ENCODE measurements around the gene ATP6V0C. TPM values are rescaled to one million over a fixed set of nuclear protein-coding genes. Genes with fewer than 3 reads are reported as not detected.
A peak's percentile ranks its signal among the peaks of the same experiment; 100 is the strongest.

Gene ATP6V0C
- total and polyA plus RNA-seq, 2 donors (not counting 1 experiment from before 2014, with no cell fraction given) = 118 to 176 TPM

DNA sequence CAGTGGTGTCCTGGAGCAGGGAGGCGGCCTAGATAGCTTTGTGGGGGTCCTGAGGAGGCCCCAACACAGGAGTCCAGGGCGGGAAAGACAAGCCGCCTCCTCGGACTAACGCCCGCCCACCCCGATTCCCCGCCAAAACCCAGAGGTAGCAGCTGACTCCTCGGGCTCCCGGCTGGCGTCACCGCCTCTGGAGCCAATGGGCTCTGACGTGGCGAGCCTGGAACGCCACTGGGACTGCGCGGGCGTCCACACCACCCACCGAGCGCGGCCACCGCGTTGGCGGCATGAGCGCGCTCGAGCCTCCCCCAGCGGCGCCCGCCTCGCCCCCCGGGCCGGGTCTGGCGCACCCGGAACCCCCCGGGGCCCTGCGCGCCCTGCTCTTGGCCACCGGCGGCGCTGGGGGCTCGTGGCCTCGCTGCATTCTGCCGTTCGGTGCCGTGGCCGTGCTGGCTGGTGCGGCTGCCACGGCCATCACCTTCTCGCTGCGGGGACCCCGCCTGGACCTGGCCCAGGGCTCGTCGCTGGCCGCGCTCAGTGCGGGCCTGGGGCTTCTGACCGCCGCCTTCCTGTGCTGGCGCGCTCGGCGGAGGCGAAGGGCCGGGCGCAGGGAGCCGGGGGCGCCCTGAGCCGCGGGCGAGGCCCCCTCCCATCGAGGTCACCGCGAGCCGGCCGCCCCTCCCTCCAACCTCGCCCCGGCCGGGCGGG is 46.1 kb upstream of the ATP6V0C start:
- H3K9ac ChIP-seq (ENCODE audit: low read length) = peak overlapping the region; percentile 66
- peaks cover 0 to 44% (median 27%) of the 10 kb centered on the region in 4 experiments for H3K27me3 ChIP-seq (replicated peaks in 1 of 4; ENCODE audit: control extremely low read depth in 1 of 4, control insufficient read depth in 3 of 4, insufficient read depth in 4 of 4, low read length in 3 of 4)
- no peak overlapping the region for H3K27ac ChIP-seq (ENCODE audit: low read length in 2 of 2)
- H3K9me3 ChIP-seq (ENCODE audit: control extremely low read depth in 1 of 3, control insufficient read depth in 2 of 3, insufficient read depth in 1 of 3, low read length in 2 of 3) = no peaks in the 10 kb centered on the region
- H3K4me1 ChIP-seq (ENCODE audit: control insufficient read depth in 2 of 2, insufficient read depth in 2 of 2, low read length in 2 of 2) = peaks cover 48 to 57% of the 10 kb centered on the region in 2 donors
- H3K27ac Mint-ChIP-seq = no peak overlapping the region
- peaks cover 34% of the 10 kb centered on the region for H3K4me1 Mint-ChIP-seq
- peaks cover 32% of the 10 kb centered on the region for H4K20me1 ChIP-seq (ENCODE audit: control insufficient read depth, insufficient read depth, low read length, poor library complexity, severe bottlenecking)
- peak; percentile 54 for DNase-seq
- TF ChIP-seq EZH2 (IDR thresholded peaks at IDR 0.05; ENCODE audit: borderline replicate concordance, insufficient read depth, low read depth, low read length, poor library complexity, severe bottlenecking) = no peak
- TF ChIP-seq, protein P1, sequence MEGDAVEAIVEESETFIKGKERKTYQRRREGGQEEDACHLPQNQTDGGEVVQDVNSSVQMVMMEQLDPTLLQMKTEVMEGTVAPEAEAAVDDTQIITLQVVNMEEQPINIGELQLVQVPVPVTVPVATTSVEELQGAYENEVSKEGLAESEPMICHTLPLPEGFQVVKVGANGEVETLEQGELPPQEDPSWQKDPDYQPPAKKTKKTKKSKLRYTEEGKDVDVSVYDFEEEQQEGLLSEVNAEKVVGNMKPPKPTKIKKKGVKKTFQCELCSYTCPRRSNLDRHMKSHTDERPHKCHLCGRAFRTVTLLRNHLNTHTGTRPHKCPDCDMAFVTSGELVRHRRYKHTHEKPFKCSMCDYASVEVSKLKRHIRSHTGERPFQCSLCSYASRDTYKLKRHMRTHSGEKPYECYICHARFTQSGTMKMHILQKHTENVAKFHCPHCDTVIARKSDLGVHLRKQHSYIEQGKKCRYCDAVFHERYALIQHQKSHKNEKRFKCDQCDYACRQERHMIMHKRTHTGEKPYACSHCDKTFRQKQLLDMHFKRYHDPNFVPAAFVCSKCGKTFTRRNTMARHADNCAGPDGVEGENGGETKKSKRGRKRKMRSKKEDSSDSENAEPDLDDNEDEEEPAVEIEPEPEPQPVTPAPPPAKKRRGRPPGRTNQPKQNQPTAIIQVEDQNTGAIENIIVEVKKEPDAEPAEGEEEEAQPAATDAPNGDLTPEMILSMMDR (IDR thresholded peaks at IDR 0.05) = peak; percentile 35
- WGBS (ENCODE audit: insufficient coverage) = 2% methylated on average over 80 of the region's 80 CpGs
- peak overlapping the region in 3 of 5 experiments; percentile 41 to 55 (median 43) for H3K4me3 ChIP-seq (ENCODE audit: control extremely low read depth in 1 of 5, extremely low read depth in 1 of 5, insufficient read depth in 1 of 5, low read depth in 2 of 5, low read length in 4 of 5)
- ChIA-PET POLR2A (interaction anchor here (0.5 to 1.8 kb wide), 3 partner anchors 8 to 483 kb away, joined by 3 to 11 read pairs (median 5); partner anchors contain the start of genes GFER and TEDC2), CTCF (interaction anchor here (1.2 to 2.1 kb wide), 4 partner anchors 8 to 42 kb away, joined by 3 to 6 read pairs (median 4); partner anchors contain the start of gene TEDC2)
- peaks cover 15% of the 10 kb centered on the region for H3K27me3 Mint-ChIP-seq
- peaks cover 1% of the 10 kb centered on the region for H3K79me2 ChIP-seq (ENCODE audit: control insufficient read depth, insufficient read depth, low read length)
- H3K4me3 Mint-ChIP-seq = peak overlapping the region; percentile 79
- H3K9me3 Mint-ChIP-seq (ENCODE audit: insufficient read depth) = no peaks in the 10 kb centered on the region
- peak; percentile 7 for ATAC-seq (ENCODE audit: low read depth)
- no peaks in the 10 kb centered on the region for H3K36me3 ChIP-seq (replicated peaks in 1 of 2; ENCODE audit: control extremely low read depth in 1 of 2, control insufficient read depth in 1 of 2, extremely low read depth in 1 of 2, insufficient read depth in 2 of 2, low read length in 1 of 2)
- intact Hi-C loops (cut with micrococcal nuclease) = no loop called here
- H3K4me2 ChIP-seq (replicated peaks; ENCODE audit: low read depth, low read length, poor library complexity, severe bottlenecking) = peak overlapping the region; percentile 97
- peak overlapping the region; percentile 66 for H2AFZ ChIP-seq (ENCODE audit: insufficient read depth, low read depth, low read length, poor library complexity, severe bottlenecking)
